Liver (tissue), 3 donors: ENCODE data around the gene BFSP2.

ENCODE experiments used
- ATF3 ChIP-seq: IDR thresholded peaks from 2 replicates; pipeline ENCODE4 v1.6.1; 2016; ENCODE audit warnings: antibody characterized with exemption
- CTCF ChIP-seq: fragments of 150-350 bp; IDR thresholded peaks from 2 replicates; pipeline ENCODE4 v1.5.1; 2017; ENCODE audit warnings: improper control_type of control experiment, low read depth, low read length; ENCODE audit not compliant: missing input control
- GABPA ChIP-seq, 2 donors: IDR thresholded peaks in 1 of 2; conservative IDR thresholded peaks in 1 of 2; 2 replicates each; pipeline ENCODE4 v1.6.1; 2016; ENCODE audit warnings: antibody characterized with exemption in 2 of 2, mild to moderate bottlenecking in 1 of 2, moderate library complexity in 1 of 2
- JUND ChIP-seq, 2 donors: IDR thresholded peaks; 2 replicates each; pipeline ENCODE4 v1.6.1; 2016; ENCODE audit warnings: antibody characterized with exemption in 2 of 2
- MAX ChIP-seq: IDR thresholded peaks from 2 replicates; pipeline ENCODE4 v1.6.1; 2016; ENCODE audit warnings: antibody characterized with exemption
- RAD21 ChIP-seq, 2 donors: IDR thresholded peaks; 2 replicates each; pipeline ENCODE4 v1.6.1; 2016; ENCODE audit warnings: antibody characterized with exemption in 2 of 2, mild to moderate bottlenecking in 2 of 2
- REST ChIP-seq: IDR thresholded peaks from 2 replicates; pipeline ENCODE4 v1.6.1; 2016; ENCODE audit warnings: antibody characterized with exemption, mild to moderate bottlenecking
- RXRA ChIP-seq, 2 donors: IDR thresholded peaks; 2 replicates each; pipeline ENCODE4 v1.6.1; 2017 to 2018; ENCODE audit warnings: antibody characterized with exemption in 2 of 2, mild to moderate bottlenecking in 1 of 2
- SP1 ChIP-seq: IDR thresholded peaks from 2 replicates; pipeline ENCODE4 v1.6.1; 2018; ENCODE audit warnings: antibody characterized with exemption, mild to moderate bottlenecking
- TAF1 ChIP-seq: conservative IDR thresholded peaks from 2 replicates; pipeline ENCODE4 v1.6.1; 2016; ENCODE audit warnings: antibody characterized with exemption, mild to moderate bottlenecking
- YY1 ChIP-seq: IDR thresholded peaks from 2 replicates; pipeline ENCODE4 v1.6.1; 2016; ENCODE audit warnings: antibody characterized with exemption, mild to moderate bottlenecking
- ZBTB33 ChIP-seq: IDR thresholded peaks from 2 replicates; pipeline ENCODE4 v1.6.1; 2016; ENCODE audit warnings: antibody characterized with exemption
- donor health status: healthy.
- donor health status: healthy.

- TF ChIP-seq CTCF (no peak), MAX (no peak), REST (no peak), RAD21 (IDR thresholded peaks at IDR 0.05) (no peak), YY1 (no peak), ATF3 (no peak), RXRA (IDR thresholded peaks at IDR 0.05) (no peak), TAF1 (no peak), JUND (IDR thresholded peaks at IDR 0.05) (no peak), ZBTB33 (no peak), SP1 (no peak), GABPA (IDR thresholded peaks at IDR 0.05 in 1 of 2, conservative IDR thresholded peaks at IDR 0.05 in 1 of 2) (no peak)
These were observed 48.7 kb downstream of the BFSP2 start for GRCh38 chr3:133448478-133449122.
